CD4-positive, alpha-beta T cell (primary cell): ENCODE measurements around the gene EMCN. TPM values are rescaled to one million over a fixed set of nuclear protein-coding genes. Genes with fewer than 3 reads are reported as not detected.

ENCODE experiments used
- ATAC-seq: fragments of 200-7000 bp; cut with Tn5 transposase; one replicate; pipeline ENCODE4 v1.10.0; 2022; ENCODE audit warnings: mild to moderate bottlenecking; ENCODE audit not compliant: poor library complexity
- CTCF ChIA-PET: fragments of 350-600 bp; sonication (Branson Sonifier 250); formaldehyde crosslinking; loops from one replicate; lab custom pipeline; 2021; ENCODE audit warnings: antibody characterized with exemption, inconsistent platforms; lab: Charles Lee
- POLR2A ChIA-PET: fragments of 350-600 bp; sonication (Branson Sonifier 250); formaldehyde crosslinking; loops from one replicate; lab custom pipeline; 2021; ENCODE audit warnings: antibody characterized with exemption, inconsistent platforms; lab: Charles Lee
- DNase-seq, 14 experiments: peaks; one replicate each; pipeline ENCODE4 v3.0.0-alpha.2; 2013 to 2020; ENCODE audit warnings: mixed read lengths in 2 of 14
- H3K27ac ChIP-seq, 2 donors: one replicate each; pipeline versions ENCODE4 v1.5.1 to v1.7.0; 2013; ENCODE audit warnings: low read length in 2 of 2, low read depth in 1 of 2, mild to moderate bottlenecking in 1 of 2
- H3K27me3 ChIP-seq, 2 experiments: 1 replicate in 1 of 2; 2 replicates in 1 of 2; pipeline versions ENCODE4 v1.6.1 to v1.7.0; 2013; ENCODE audit warnings: low read length in 2 of 2, control low read depth in 1 of 2, mild to moderate bottlenecking in 1 of 2, moderate library complexity in 1 of 2; ENCODE audit not compliant: insufficient read depth in 2 of 2, control insufficient read depth in 1 of 2
- H3K36me3 ChIP-seq: one replicate; pipeline ENCODE4 v1.6.1; 2013; ENCODE audit warnings: low read length, control low read depth; ENCODE audit not compliant: insufficient read depth
- H3K4me1 ChIP-seq: one replicate; pipeline ENCODE4 v1.6.1; 2013; ENCODE audit warnings: low read length, control low read depth; ENCODE audit not compliant: insufficient read depth
- H3K4me3 ChIP-seq: one replicate; pipeline ENCODE4 v1.5.1; 2013; ENCODE audit warnings: mild to moderate bottlenecking, low read length, moderate library complexity
- H3K9me3 ChIP-seq, 2 experiments: 1 replicate in 1 of 2; 2 replicates in 1 of 2; pipeline versions ENCODE4 v1.6.1 to v1.7.0; 2013; ENCODE audit warnings: low read length in 2 of 2, mild to moderate bottlenecking in 2 of 2, control low read depth in 1 of 2, moderate library complexity in 1 of 2; ENCODE audit not compliant: control insufficient read depth in 1 of 2, insufficient read depth in 1 of 2
- H3K27ac Mint-ChIP-seq: one replicate; pipeline ENCODE4 v1.8.0; 2020; ENCODE audit warnings: mixed read lengths
- H3K27me3 Mint-ChIP-seq: one replicate; pipeline ENCODE4 v1.8.0; 2021; ENCODE audit warnings: mixed read lengths
- H3K36me3 Mint-ChIP-seq: one replicate; pipeline ENCODE4 v1.8.0; 2021; ENCODE audit warnings: low read depth, mixed read lengths
- H3K4me1 Mint-ChIP-seq: one replicate; pipeline ENCODE4 v1.8.0; 2021; ENCODE audit warnings: low read depth, mixed read lengths
- H3K4me3 Mint-ChIP-seq: one replicate; pipeline ENCODE4 v1.8.0; 2020; ENCODE audit warnings: mild to moderate bottlenecking, mixed read lengths
- H3K9me3 Mint-ChIP-seq: one replicate; pipeline ENCODE4 v1.8.0; 2020; ENCODE audit warnings: mixed read lengths
- CTCF ChIP-seq: fragments of 200-600 bp; IDR thresholded peaks from one replicate; pipeline ENCODE4 v1.8.0; 2022; ENCODE audit warnings: antibody characterized with exemption, mild to moderate bottlenecking
- intact Hi-C, 2 experiments: fragments of 100-400 bp; cut with DNase I in 1 of 2; cut with micrococcal nuclease in 1 of 2; formaldehyde crosslinking; loops; one replicate each; pipeline versions ENCODE4 v1.15.1 to v1.9.0; 2023 to 2025; cut with DNase I, micrococcal nuclease
- total RNA-seq, 174 experiments: library from RNA in 2 of 174; stranded (reverse) in 2 of 174; gene quantifications; one replicate each; pipeline ENCODE4 v1.2.3 and lab custom pipeline; 2021 to 2026

Gene EMCN
- total RNA-seq, 2 experiments from 2014 or later, result not detected

- Histone ChIP-seq H3K4me1 (no peaks in the 10 kb centered on the region), H3K9me3 (no peaks in the 10 kb centered on the region), H3K27me3 (no peaks in the 10 kb centered on the region), H3K4me3 (no peak overlapping the region), H3K36me3 (no peaks in the 10 kb centered on the region), H3K27ac (no peak overlapping the region)
- no peak for TF ChIP-seq CTCF
- no peak overlapping the region for H3K4me3 Mint-ChIP-seq
- no peak for ATAC-seq
- no peak overlapping the region for H3K27ac Mint-ChIP-seq
- no peaks in the 10 kb centered on the region for H3K4me1 Mint-ChIP-seq
- no peaks in the 10 kb centered on the region for H3K9me3 Mint-ChIP-seq
- no peak for DNase-seq
- ChIA-PET POLR2A (no interaction called here), CTCF (no interaction called here)
- peaks cover 20% of the 10 kb centered on the region for H3K27me3 Mint-ChIP-seq
- no peaks in the 10 kb centered on the region for H3K36me3 Mint-ChIP-seq
- intact Hi-C loops, result no loop called here
Measured at GRCh38 chr4:100516225-100516624, 1.6 kb downstream of the EMCN start.

DNA sequence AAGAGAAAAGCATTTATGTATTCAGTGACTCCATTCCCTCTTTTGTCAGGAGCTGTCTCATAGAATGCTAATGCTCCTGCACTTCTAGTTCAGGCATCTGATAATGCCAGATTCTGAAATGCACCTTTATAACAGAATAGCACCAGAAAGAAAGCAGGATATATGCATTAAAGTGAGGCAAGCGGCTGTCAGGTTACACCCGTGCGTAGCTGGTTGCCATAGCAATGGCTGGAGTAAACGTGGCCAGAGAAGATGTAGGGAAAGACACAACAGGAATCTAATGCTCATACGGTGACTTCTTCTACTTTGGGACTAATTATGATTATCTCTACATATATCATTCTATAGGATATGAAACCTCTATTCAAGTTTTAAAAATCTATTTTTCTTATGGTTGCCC is 5.9 kb downstream of the EMCN start:
- Histone ChIP-seq H3K36me3 (no peaks in the 10 kb centered on the region), H3K4me3 (no peak overlapping the region), H3K27ac (no peak overlapping the region), H3K27me3 (no peaks in the 10 kb centered on the region), H3K4me1 (no peaks in the 10 kb centered on the region), H3K9me3 (no peaks in the 10 kb centered on the region)
- intact Hi-C loops, result no loop called here
- no peak for ATAC-seq
- Mint-ChIP-seq H3K36me3 (no peaks in the 10 kb centered on the region), H3K27ac (no peak overlapping the region), H3K4me1 (no peaks in the 10 kb centered on the region), H3K9me3 (no peaks in the 10 kb centered on the region), H3K4me3 (no peak overlapping the region), H3K27me3 (peaks cover 11% of the 10 kb centered on the region)
- DNase-seq, result no peak
- POLR2A ChIA-PET, result no interaction called here
- CTCF ChIA-PET, result no interaction called here
- TF ChIP-seq CTCF, result no peak

DNA sequence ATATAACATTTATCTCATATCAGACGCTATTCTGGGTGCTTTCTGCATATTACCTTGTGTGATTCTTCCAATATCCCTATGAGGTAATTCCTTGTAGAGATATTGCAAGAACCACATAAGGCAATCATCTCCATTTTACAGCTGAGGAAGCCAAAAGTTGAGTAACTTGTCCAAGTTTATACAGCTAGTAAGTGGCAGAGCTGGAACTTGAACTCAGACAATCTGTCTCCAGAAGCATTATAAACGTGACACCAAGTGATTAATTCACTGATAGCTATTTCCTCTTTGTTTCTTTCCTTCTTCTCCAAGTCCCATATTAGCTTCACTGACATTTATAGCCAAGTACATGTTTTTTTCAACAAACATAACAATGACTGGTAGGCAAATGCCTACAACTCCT is 7.3 kb downstream of the EMCN start:
- Mint-ChIP-seq H3K9me3 (no peaks in the 10 kb centered on the region), H3K4me3 (no peak overlapping the region), H3K36me3 (no peaks in the 10 kb centered on the region), H3K27me3 (peaks cover 6% of the 10 kb centered on the region), H3K4me1 (no peaks in the 10 kb centered on the region), H3K27ac (no peak overlapping the region)
- DNase-seq, result no peak
- H3K9me3 ChIP-seq, result no peaks in the 10 kb centered on the region
- no peaks in the 10 kb centered on the region for H3K4me1 ChIP-seq
- ATAC-seq, result no peak
- intact Hi-C loops, result no loop called here
- no peak overlapping the region for H3K4me3 ChIP-seq
- POLR2A ChIA-PET, result no interaction called here
- no peak overlapping the region for H3K27ac ChIP-seq
- H3K27me3 ChIP-seq, result no peaks in the 10 kb centered on the region
- no peak for TF ChIP-seq CTCF
- CTCF ChIA-PET, result no interaction called here
- no peaks in the 10 kb centered on the region for H3K36me3 ChIP-seq
